Measurements from ENCODE around the gene RFX8. TPM values are rescaled to one million over a fixed set of nuclear protein-coding genes. Genes with fewer than 3 reads are reported as not detected.

Gene RFX8
- 1 to 10 TPM in 1 of 2 experiments, under 1 TPM in 1; 0.73 to 1.0 TPM for total RNA-seq

GRCh38 chr2:101474731-101475384, at the start of gene RFX8:
Gene RFX8, minus strand, starts transcription at chr2:101475112. Its CDS starts 8,264 bp downstream, at chr2:101466848.

GRCh38 chr2:101387151-101387834, 87.6 kb downstream of the RFX8 start, which contains the start of gene CREG2:
Gene CREG2, minus strand, starts transcription at chr2:101387503. Its CDS starts 46 bp downstream, at chr2:101387457.

Other genes with a start within 250 kb of the RFX8 start
- gene CNOT11, start 222.2 kb downstream of the RFX8 start, total RNA-seq, result 10 to 100 TPM; 61.2 to 62.6 TPM
- 100 to 1,000 TPM; 105 to 107 TPM for gene RNF149, start 166.4 kb downstream of the RFX8 start, total RNA-seq
- 1 to 10 TPM in 1 of 2 experiments, under 1 TPM in 1; 0.43 to 1.1 TPM for gene CREG2, start 87.6 kb downstream of the RFX8 start, total RNA-seq
- 100 to 1,000 TPM; 123 to 125 TPM for gene MAP4K4, start 222.6 kb upstream of the RFX8 start, total RNA-seq